Measurements from ENCODE around the gene MCOLN1. TPM values are rescaled to one million over a fixed set of nuclear protein-coding genes. Genes with fewer than 3 reads are reported as not detected.

MCOLN1 gene
- total and polyA plus RNA-seq, 2 of the 8 experiments (the other 6 are each of a cell fraction or from before 2014, with no cell fraction given), result 19.1 to 40.0 TPM

GRCh38 chr19:7521551-7522071 lies 813 bp upstream of the MCOLN1 start:
- 50% methylated on average over 10 of the region's 10 CpGs; no CpG with 5 or more reads in 1 of the 2 experiments for WGBS, 2 experiments (ENCODE audit: extremely low coverage in 1 of 2, insufficient coverage in 1 of 2, insufficient read length in 1 of 2, insufficient replicate concordance in 2 of 2, low coverage in 1 of 2, low lambda C conversion rate in 2 of 2, missing lambda C conversion rate in 1 of 2)
- POLR2A ChIA-PET (ENCODE audit: partially characterized antibody), result interaction anchor here (0.6 to 7.0 kb wide), 9 partner anchors 9 to 333 kb away, joined by 3 to 80 read pairs (median 4); partner anchors contain the start of genes PET100, PNPLA6 and XAB2

More at GRCh38 chr19:7521551-7522071, 813 bp upstream of the MCOLN1 start:
- DNase-seq (ENCODE audit: low read depth in 1 of 2, low spot score in 2 of 2), result no peak
- no peaks in the 10 kb centered on the region for H3K27me3 ChIP-seq (replicated peaks in 1 of 4; ENCODE audit: control insufficient read depth in 3 of 4, extremely low read depth in 1 of 4, insufficient read depth in 3 of 4, low read length in 3 of 4)
- peak overlapping the region; percentile 85 to 94 for H3K4me2 ChIP-seq (ENCODE audit: insufficient read depth in 1 of 2, low read depth in 2 of 2, low read length in 2 of 2)
- no peak overlapping the region for H2BK20ac ChIP-seq (ENCODE audit: low read length)
- no peak overlapping the region for H3K14ac ChIP-seq (ENCODE audit: insufficient read length)
- H3K23ac ChIP-seq (ENCODE audit: insufficient read length), result no peak overlapping the region
- peaks cover 5% of the 10 kb centered on the region; the same call in 1 of the 2 replicates for H3K79me1 ChIP-seq (ENCODE audit: low read depth, low read length)
- peaks cover 1 to 2% of the 10 kb centered on the region in 2 experiments for H4K20me1 ChIP-seq (replicated peaks in 1 of 2; ENCODE audit: control insufficient read depth in 1 of 2, insufficient read depth in 2 of 2, low read length in 2 of 2)
- no peak overlapping the region; a peak in 1 of 7 replicates for H3K9ac ChIP-seq (replicated peaks in 1 of 4; ENCODE audit: extremely low read depth in 1 of 4, low read depth in 3 of 4, low read length in 3 of 4)
- peaks cover 0 to 7% (median 3%) of the 10 kb centered on the region in 4 experiments; a peak in 1 of 8 replicates for H3K36me3 ChIP-seq (ENCODE audit: control insufficient read depth in 2 of 4, insufficient read depth in 4 of 4, low read length in 3 of 4)
- H3K4ac ChIP-seq (replicated peaks; ENCODE audit: insufficient read length, low read depth, low read length), result peak overlapping the region; percentile 10
- H3K18ac ChIP-seq (ENCODE audit: extremely low read depth, low read length), result 0 out of 2 replicates have a peak overlapping the region, but pooled peaks have one; percentile 64
- H2BK120ac ChIP-seq (replicated peaks; ENCODE audit: low read depth, low read length), result no peak overlapping the region
- no peak for TF ChIP-seq TCF12 (IDR thresholded peaks at IDR 0.05; ENCODE audit: low read depth, low read length)
- no peak for TF ChIP-seq RNF2 (IDR thresholded peaks at IDR 0.05; ENCODE audit: borderline replicate concordance, low read depth, low read length, missing control alignments, poor library complexity, severe bottlenecking)
- CTCF ChIA-PET (ENCODE audit: partially characterized antibody), result interaction anchor here (0.8 to 2.8 kb wide), 6 partner anchors 8 to 340 kb away, joined by 3 to 11 read pairs (median 4); partner anchors contain the start of gene PNPLA6
- peak overlapping the region; percentile 35 to 79 (median 40); a peak in 7 of 8 replicates for H3K4me3 ChIP-seq (ENCODE audit: extremely low read depth in 1 of 4, insufficient read depth in 2 of 4, low read depth in 3 of 4, low read length in 4 of 4)
- H3K23me2 ChIP-seq (ENCODE audit: low read depth, low read length), result peaks cover 11% of the 10 kb centered on the region
- no peak overlapping the region for H3K56ac ChIP-seq (replicated peaks; ENCODE audit: insufficient read length, low read depth, low read length)
- FAIRE-seq, result no peak
- H3K9me3 ChIP-seq (ENCODE audit: insufficient read depth in 2 of 2, low read depth in 1 of 2, low read length in 1 of 2), result no peaks in the 10 kb centered on the region
- peaks cover 0 to 8% of the 10 kb centered on the region in 2 experiments; a peak in 1 of 4 replicates for H3K79me2 ChIP-seq (ENCODE audit: control insufficient read depth in 1 of 2, insufficient read depth in 2 of 2, low read length in 2 of 2)
- no peak overlapping the region for H2AFZ ChIP-seq (ENCODE audit: low read length)
- H2BK12ac ChIP-seq (ENCODE audit: low read depth, low read length), result no peak overlapping the region; the same call in 1 of the 2 replicates
- H3K4me1 ChIP-seq (replicated peaks in 1 of 4; ENCODE audit: control insufficient read depth in 3 of 4, insufficient read depth in 4 of 4, low read length in 3 of 4), result peaks cover 0 to 10% (median 3%) of the 10 kb centered on the region in 4 experiments; a peak in 4 of 7 replicates
- H2AK5ac ChIP-seq (ENCODE audit: low read depth, low read length), result no peak overlapping the region
- H4K5ac ChIP-seq (ENCODE audit: insufficient read length, low read depth, low read length), result peak overlapping the region; percentile 53
- H2BK5ac ChIP-seq (ENCODE audit: low read depth, low read length), result no peak overlapping the region
- H2BK15ac ChIP-seq (ENCODE audit: low read length), result no peak overlapping the region
- peak overlapping the region; percentile 75 for H4K91ac ChIP-seq (replicated peaks; ENCODE audit: insufficient read length, low read length)
- H4K8ac ChIP-seq (ENCODE audit: extremely low read depth, insufficient read depth, low read length), result no peak overlapping the region
- no peak overlapping the region for H3K27ac ChIP-seq (ENCODE audit: low read depth, low read length)
